Ovary (tissue), 9 donors: ENCODE data around the gene NAV2. TPM values are rescaled to one million over a fixed set of nuclear protein-coding genes. Genes with fewer than 3 reads are reported as not detected.

Experiments
- DNase-seq, 5 donors: peaks; one replicate each; pipeline ENCODE4 v3.0.0-alpha.2; 2019 to 2020
- H3K27ac ChIP-seq, 2 donors: fragments of 200-600 bp; one replicate each; pipeline versions ENCODE4 v1.5.1 to v1.8.0; 2019 to 2022
- H3K27me3 ChIP-seq: fragments of 200-600 bp; one replicate; pipeline ENCODE4 v1.8.0; 2022
- H3K36me3 ChIP-seq: fragments of 200-600 bp; sonication (generic); one replicate; pipeline ENCODE4 v1.5.1; 2019
- H3K4me1 ChIP-seq: one replicate; pipeline ENCODE4 v1.8.1; 2013; ENCODE audit warnings: mild to moderate bottlenecking, moderate library complexity; ENCODE audit not compliant: insufficient read depth
- H3K4me3 ChIP-seq: fragments of 200-600 bp; sonication (generic); one replicate; pipeline ENCODE4 v1.5.1; 2017
- H3K9me3 ChIP-seq, 2 donors: fragments of 200-600 bp in 1 of 2; sonication (generic) in 1 of 2; one replicate each; pipeline versions ENCODE4 v1.5.1 to v1.8.1; 2013 to 2019; ENCODE audit warnings: mild to moderate bottlenecking in 1 of 2, moderate library complexity in 1 of 2
- CTCF ChIP-seq, 3 donors: fragments of 450-650 bp in 2 of 3; fragments of 200-600 bp in 1 of 3; IDR thresholded peaks; one replicate each; pipeline versions ENCODE4 v1.5.1 to v1.8.0; 2016 to 2022; ENCODE audit warnings: antibody characterized with exemption in 3 of 3, mild to moderate bottlenecking in 1 of 3
- EP300 ChIP-seq: sonication (generic); formaldehyde crosslinking; IDR thresholded peaks from one replicate; pipeline ENCODE4 v1.6.1; 2017; ENCODE audit warnings: antibody characterized with exemption
- POLR2A ChIP-seq: fragments of 450-650 bp; IDR thresholded peaks from one replicate; pipeline ENCODE4 v1.6.1; 2017; ENCODE audit warnings: antibody characterized with exemption, mild to moderate bottlenecking, moderate library complexity
- WGBS, 3 donors: extraction: QIAGEN DNeasy Blood & Tissue Kit in 1 of 3; methylation state at CpG; one replicate each; pipeline versions ENCODE4 v1.1.5 to v1.1.7; 2013 to 2017; 5-methylcytosine and 5-hydroxymethylcytosine counted together
- intact Hi-C, 4 donors: fragments of 100-400 bp; cut with DNase I; formaldehyde crosslinking; loops; one replicate each; pipeline versions ENCODE4 v1.11.0 to v1.15.1; 2022 to 2023
- polyA plus RNA-seq, 2 donors: library from polyadenylated mRNA; stranded (reverse); fragments of 200-250 nt in 1 of 2; fragments of 350-450 nt in 1 of 2; fragmentation: Illumina TruSeq in 1 of 2; extraction: RNeasy Lipid Tissue Mini Kit (QIAGEN cat#74804) in 1 of 2; gene quantifications; one replicate each; pipeline ENCODE4 v1.2.3, GENCODE V29; 2013 to 2014
- total RNA-seq, 7 donors: library from RNA; depleted of rRNA in 2 of 7; stranded (reverse); fragments of >200 nt in 2 of 7; fragmentation: NEBNext Ultra II Directional in 3 of 7; extraction: Animal tissue kit (Norgen Biotek cat#: 25700) in 3 of 7; gene quantifications; one replicate each; pipeline versions ENCODE4 v1.1.0 to v1.2.4, GENCODE V29; 2016 to 2023
- donor health status: DM: no; HTN: no; CAD: no; lungs with moderate emphysema.
- donor health status: DM: no; HTN: no; CAD: no.
- donor health status: Bipolar disorder and iron deficiency.
- donor health status: DM: yes; HTN: yes; CAD: no.
- donor health status: DM: no; HTN: no; CAD: no.
- donor health status: DM: yes; HTN: yes; CAD: no.

NAV2 gene
- total and polyA plus RNA-seq, 9 donors: 2.9 to 14.1 (median 7.8) TPM

GRCh38 chr11:20131788-20132666 lies 419.4 kb downstream of the NAV2 start:
- Histone ChIP-seq H3K27me3 (no peaks in the 10 kb centered on the region), H3K4me3 (peak overlapping the region; percentile 39), H3K27ac (peak overlapping the region; percentile 24 to 36), H3K36me3 (no peaks in the 10 kb centered on the region), H3K4me1 (peaks cover 3% of the 10 kb centered on the region), H3K9me3 (no peaks in the 10 kb centered on the region)
- 5 to 13% (median 9%) methylated on average over 51 of the region's 51 CpGs for WGBS, 3 donors
- DNase-seq: peak; percentile 65 to 84 (median 79)
- TF ChIP-seq EP300: no peak
- TF ChIP-seq CTCF (IDR thresholded peaks at IDR 0.05): peak; percentile 76 to 89 (median 88)
- intact Hi-C loops: loop anchor here (2.0 to 10.0 kb wide), 6 partner anchors 181 to 587 kb away; no protein-coding TSS in a partner anchor

- no peak for TF ChIP-seq EP300
- WGBS, 3 donors: 27 to 34% (median 30%) methylated on average over 8 of the region's 8 CpGs
- H3K36me3 ChIP-seq: no peaks in the 10 kb centered on the region
- peaks cover 3% of the 10 kb centered on the region for H3K4me1 ChIP-seq
- DNase-seq: no peak
- H3K9me3 ChIP-seq: no peaks in the 10 kb centered on the region
- H3K27ac ChIP-seq: no peak overlapping the region
- intact Hi-C loops: loop anchor here (2.0 to 10.0 kb wide), 6 partner anchors 182 to 588 kb away; no protein-coding TSS in a partner anchor
- no peaks in the 10 kb centered on the region for H3K27me3 ChIP-seq
- peak overlapping the region; percentile 39 for H3K4me3 ChIP-seq
Measured at GRCh38 chr11:20132667-20133039, 420.0 kb downstream of the NAV2 start.

- peaks cover 3% of the 10 kb centered on the region for H3K4me1 ChIP-seq
- no peak overlapping the region for H3K4me3 ChIP-seq
- WGBS, 3 donors: 77 to 94% (median 86%) methylated on average over 5 of the region's 5 CpGs
- intact Hi-C loops: loop anchor here (5.0 to 10.0 kb wide), 5 partner anchors 220 to 590 kb away; no protein-coding TSS in a partner anchor
- DNase-seq: no peak
- H3K27me3 ChIP-seq: no peaks in the 10 kb centered on the region
- no peaks in the 10 kb centered on the region for H3K36me3 ChIP-seq
- no peaks in the 10 kb centered on the region for H3K9me3 ChIP-seq
- H3K27ac ChIP-seq: no peak overlapping the region
- no peak for TF ChIP-seq EP300
- no peak for TF ChIP-seq POLR2A
- no peak for TF ChIP-seq CTCF (IDR thresholded peaks at IDR 0.05)
Measured at GRCh38 chr11:20134991-20135736, 422.5 kb downstream of the NAV2 start.

GRCh38 chr11:20137637-20138036 lies 425.0 kb downstream of the NAV2 start:
- H3K36me3 ChIP-seq: no peaks in the 10 kb centered on the region
- no peak overlapping the region for H3K27ac ChIP-seq
- no peaks in the 10 kb centered on the region for H3K9me3 ChIP-seq
- no peak for TF ChIP-seq POLR2A
- TF ChIP-seq CTCF (IDR thresholded peaks at IDR 0.05): no peak
- TF ChIP-seq EP300: no peak
- no peaks in the 10 kb centered on the region for H3K4me1 ChIP-seq
- no peak for DNase-seq
- intact Hi-C loops: loop anchor here in 3 of 4 donors (10.0 kb wide), 3 partner anchors 217 to 593 kb away; no protein-coding TSS in a partner anchor
- H3K27me3 ChIP-seq: no peaks in the 10 kb centered on the region
- H3K4me3 ChIP-seq: no peak overlapping the region
